GM18505 (cell line): Measurements from ENCODE around the gene OPHN1.
A peak's percentile ranks its signal among the peaks of the same experiment; 100 is the strongest.

Experiments used
- ATAC-seq: cut with Tn5 transposase; IDR thresholded peaks from one replicate; pipeline ENCODE4 v1.9.1; 2021; ENCODE audit not compliant: unreplicated experiment
- POLR2A ChIP-seq: IDR thresholded peaks from 4 replicates; pipeline ENCODE4 v1.6.1; 2011; ENCODE audit warnings: borderline replicate concordance; ENCODE audit not compliant: insufficient read depth, insufficient read length; ENCODE audit errors: extremely low read depth

The OPHN1 gene

GRCh38 chrX:68433155-68433980 lies at the start of gene OPHN1:
TSS of gene OPHN1 (minus strand) at chrX:68433495. CDS start at chrX:68433020, 475 bp downstream.
- no peak for ATAC-seq
- no peak for TF ChIP-seq POLR2A

- ATAC-seq, result no peak
- TF ChIP-seq POLR2A, result no peak
Measured at GRCh38 chrX:68480969-68481368, 47.7 kb upstream of the OPHN1 start.

GRCh38 chrX:68464796-68465195 lies 31.5 kb upstream of the OPHN1 start:
- TF ChIP-seq POLR2A, result no peak

GRCh38 chrX:68463880-68464279 lies 30.6 kb upstream of the OPHN1 start:
- no peak for ATAC-seq

More at GRCh38 chrX:68464796-68465195, 31.5 kb upstream of the OPHN1 start:
- no peak for ATAC-seq

GRCh38 chrX:68462653-68463052 lies 29.4 kb upstream of the OPHN1 start:
- ATAC-seq, result peak; percentile 50
- TF ChIP-seq POLR2A, result no peak

More at GRCh38 chrX:68463880-68464279, 30.6 kb upstream of the OPHN1 start:
- TF ChIP-seq POLR2A, result no peak

GRCh38 chrX:68462197-68462596 lies 28.9 kb upstream of the OPHN1 start:
- no peak for ATAC-seq
- no peak for TF ChIP-seq POLR2A

- TF ChIP-seq POLR2A, result no peak
- ATAC-seq, result no peak
Measured at GRCh38 chrX:68461576-68461975, 28.3 kb upstream of the OPHN1 start.

GRCh38 chrX:68461093-68461492 lies 27.8 kb upstream of the OPHN1 start:
- TF ChIP-seq POLR2A, result no peak
- ATAC-seq, result no peak

- no peak for ATAC-seq
- no peak for TF ChIP-seq POLR2A
Measured at GRCh38 chrX:68455151-68455510, 21.8 kb upstream of the OPHN1 start.

GRCh38 chrX:68454476-68455150 lies 21.3 kb upstream of the OPHN1 start:
- ATAC-seq, result no peak
- no peak for TF ChIP-seq POLR2A

- TF ChIP-seq POLR2A, result no peak
- ATAC-seq, result no peak
Measured at GRCh38 chrX:68451720-68452119, 18.4 kb upstream of the OPHN1 start.

GRCh38 chrX:68443155-68443868 lies 10.0 kb upstream of the OPHN1 start:
- TF ChIP-seq POLR2A, result no peak
- ATAC-seq, result no peak

- TF ChIP-seq POLR2A, result no peak
- no peak for ATAC-seq
Measured at GRCh38 chrX:68440940-68441339, 7.6 kb upstream of the OPHN1 start.
